Measurements from ENCODE around the gene GRM2.

- TF ChIP-seq CTCF (IDR thresholded peaks at IDR 0.05 in 4 of 5, conservative IDR thresholded peaks at IDR 0.05 in 1 of 5) (no peak), POLR2A (IDR thresholded peaks at IDR 0.05) (no peak)
Measured at GRCh38 chr3:51681453-51681852, 25.4 kb upstream of the GRM2 start.

Measured in gastrocnemius medialis (tissue), 4 donors.